ENCODE data around the gene HCN3.
"Not testable (repeated sequence)": the region's sequence is repeated elsewhere in the genome, so short reads cannot be mapped to it uniquely, and the experiment has no call there.

Gene HCN3

GRCh38 chr1:155277070-155277901, at the start of gene HCN3:
Gene HCN3 (plus strand): TSS chr1:155277463. CDS start chr1:155277591, 128 bp downstream.
- peak; percentile 98 for DNase-seq (ENCODE audit: extremely low spot score)
- TF ChIP-seq CTCF (IDR thresholded peaks at IDR 0.05; ENCODE audit: control extremely low read depth, extremely low read depth, low read depth, missing control alignments) = peak; percentile 52
- CTCF ChIA-PET = interaction anchor here (0.6 to 4.2 kb wide), 19 partner anchors 8 to 731 kb away, joined by 3 to 35 read pairs (median 5); partner anchors contain the start of genes FDPS and SCAMP3
- POLR2A ChIA-PET = interaction anchor here (0.6 kb wide), 1 partner anchor 31 kb away, joined by 3 read pairs; the partner anchor contains the start of gene FDPS

GRCh38 chr1:155228096-155228427, 49.2 kb upstream of the HCN3 start:
- no peak for DNase-seq (ENCODE audit: extremely low spot score)
- TF ChIP-seq CTCF (IDR thresholded peaks at IDR 0.05; ENCODE audit: control extremely low read depth, extremely low read depth, low read depth, missing control alignments) = no peak
- ChIA-PET CTCF (interaction anchor here (0.6 to 6.9 kb wide), 5 partner anchors 13 to 55 kb away, joined by 3 to 88 read pairs (median 9); partner anchors contain the start of genes KRTCAP2, MTX1 and THBS3), POLR2A (no interaction called here)

GRCh38 chr1:155231302-155231701, 46.0 kb upstream of the HCN3 start:
- POLR2A ChIA-PET; DNase-seq (ENCODE audit: extremely low spot score): not testable (repeated sequence)
- CTCF ChIA-PET = interaction anchor here (2.3 kb wide), 1 partner anchor 20 kb away, joined by 7 read pairs; no protein-coding TSS in a partner anchor

GRCh38 chr1:155232001-155232978, 45.0 kb upstream of the HCN3 start:
- not testable (repeated sequence) for DNase-seq (ENCODE audit: extremely low spot score)
- POLR2A ChIA-PET = interaction anchor here (0.6 kb wide), 1 partner anchor 505 kb away, joined by 3 read pairs; no protein-coding TSS in a partner anchor
- CTCF ChIA-PET = interaction anchor here (1.0 to 2.3 kb wide), 2 partner anchors 10 to 19 kb away, joined by 3 to 7 read pairs; no protein-coding TSS in a partner anchor

- CTCF ChIA-PET = interaction anchor here (2.3 kb wide), 1 partner anchor 18 kb away, joined by 7 read pairs; no protein-coding TSS in a partner anchor
- POLR2A ChIA-PET; DNase-seq (ENCODE audit: extremely low spot score): not testable (repeated sequence)
These were observed 43.8 kb upstream of the HCN3 start for GRCh38 chr1:155233502-155233901.

- DNase-seq (ENCODE audit: extremely low spot score); POLR2A ChIA-PET; CTCF ChIA-PET: not testable (repeated sequence)
These were observed 41.9 kb upstream of the HCN3 start for GRCh38 chr1:155235375-155235774.

GRCh38 chr1:155236451-155236850, 40.8 kb upstream of the HCN3 start:
- POLR2A ChIA-PET = no interaction called here
- CTCF ChIA-PET = no interaction called here
- no peak for DNase-seq (ENCODE audit: extremely low spot score)
- no peak for TF ChIP-seq CTCF (IDR thresholded peaks at IDR 0.05; ENCODE audit: control extremely low read depth, extremely low read depth, low read depth, missing control alignments)

GRCh38 chr1:155241069-155241679, 36.1 kb upstream of the HCN3 start:
- DNase-seq (ENCODE audit: extremely low spot score) = peak; percentile 69
- no peak for TF ChIP-seq CTCF (IDR thresholded peaks at IDR 0.05; ENCODE audit: control extremely low read depth, extremely low read depth, low read depth, missing control alignments)
- ChIA-PET CTCF (interaction anchor here (0.8 to 4.4 kb wide), 6 partner anchors 10 to 150 kb away, joined by 3 to 40 read pairs (median 4); no protein-coding TSS in a partner anchor), POLR2A (interaction anchor here (0.6 to 1.0 kb wide), 3 partner anchors 10 to 67 kb away, joined by 3 to 6 read pairs (median 3); partner anchors contain the start of gene CLK2)

Measured in GM10248 (cell line).